ENCODE data around the gene LTBP1.

Gene LTBP1

DNA sequence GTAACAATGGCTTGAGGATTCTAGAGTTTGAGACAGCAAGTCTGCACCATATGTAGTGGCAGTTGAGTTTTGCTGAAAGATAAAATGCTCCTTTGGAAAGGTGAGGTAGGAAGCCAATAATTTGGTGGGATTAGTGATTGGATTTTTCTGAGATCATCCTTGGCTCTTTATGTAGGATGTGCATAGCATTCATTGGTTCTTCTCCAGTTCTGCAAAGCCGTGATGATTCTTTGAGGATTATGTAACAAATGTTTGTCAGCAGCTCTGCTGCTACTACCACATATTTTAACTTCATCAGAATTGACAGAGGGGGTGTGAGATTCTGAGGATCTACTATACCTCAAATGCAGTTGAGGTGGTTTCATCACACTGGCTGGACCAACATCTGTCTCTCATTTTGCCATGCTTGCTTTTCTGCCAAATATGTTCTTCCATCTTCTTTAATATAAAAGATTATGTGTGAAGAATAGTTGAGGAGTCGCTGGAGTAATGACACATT, 340.8 kb downstream of the LTBP1 start:
- no peak overlapping the region for H4K5ac ChIP-seq (ENCODE audit: low read length)
- no peak overlapping the region for H3K4ac ChIP-seq (ENCODE audit: low read depth, low read length)
- H2BK15ac ChIP-seq (replicated peaks; ENCODE audit: low read depth), result no peak overlapping the region
- H2AK5ac ChIP-seq (ENCODE audit: low read length), result no peak overlapping the region
- H3K79me2 ChIP-seq (ENCODE audit: control insufficient read depth, insufficient read depth, low read length), result no peaks in the 10 kb centered on the region
- DNase-seq, result no peak
- H3K9ac ChIP-seq (ENCODE audit: low read length), result no peak overlapping the region
- no peak overlapping the region for H3K18ac ChIP-seq (ENCODE audit: low read length)
- 100% methylated on average over 1 of the region's 2 CpGs for WGBS (ENCODE audit: extremely low coverage, insufficient coverage, low lambda C conversion rate)
- no peak overlapping the region for H3K27ac ChIP-seq (ENCODE audit: low read depth, low read length)
- H3K56ac ChIP-seq (ENCODE audit: low read length), result no peak overlapping the region
- no peak overlapping the region for H3K4me3 ChIP-seq (ENCODE audit: low read length)
- H2BK5ac ChIP-seq (ENCODE audit: low read length), result no peak overlapping the region
- no peak overlapping the region for H4K8ac ChIP-seq (ENCODE audit: low read depth, low read length)
- no peaks in the 10 kb centered on the region for H3K79me1 ChIP-seq (ENCODE audit: low read length)
- no peaks in the 10 kb centered on the region for H3K27me3 ChIP-seq (ENCODE audit: insufficient read depth, low read length, poor library complexity)
- H3K4me2 ChIP-seq (ENCODE audit: low read length), result no peak overlapping the region
- no peak overlapping the region for H3K23ac ChIP-seq (ENCODE audit: low read length)
- no peak overlapping the region for H2BK120ac ChIP-seq (ENCODE audit: low read depth, low read length)
- H3K4me1 ChIP-seq (ENCODE audit: control insufficient read depth, low read depth, low read length), result no peaks in the 10 kb centered on the region
- H3K36me3 ChIP-seq (ENCODE audit: control insufficient read depth, insufficient read depth, low read length), result no peaks in the 10 kb centered on the region

DNA sequence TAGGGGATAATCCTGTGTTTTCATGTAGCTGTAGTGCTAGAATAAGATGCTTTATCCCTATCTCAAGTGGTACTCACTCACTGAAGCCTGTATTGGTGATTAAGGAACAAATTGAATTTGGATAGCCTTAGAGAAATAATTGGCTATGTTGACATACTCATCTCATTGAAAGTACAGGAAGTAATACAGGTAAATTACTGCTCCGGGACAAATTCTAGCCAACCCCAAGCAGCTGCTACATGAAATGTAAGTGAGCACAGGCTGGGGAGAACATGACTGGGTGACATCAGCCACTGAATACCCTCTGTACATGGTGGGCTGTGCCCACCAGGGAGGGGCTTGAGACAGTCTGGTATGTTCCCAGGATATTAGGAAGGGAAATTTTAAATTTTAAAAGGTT, 341.3 kb downstream of the LTBP1 start:
- no peak overlapping the region for H3K56ac ChIP-seq (ENCODE audit: low read length)
- no peaks in the 10 kb centered on the region for H3K4me1 ChIP-seq (ENCODE audit: control insufficient read depth, low read depth, low read length)
- WGBS (ENCODE audit: extremely low coverage, insufficient coverage, low lambda C conversion rate), result no CpG with 5 or more reads among the region's 1 CpG
- no peaks in the 10 kb centered on the region for H3K79me2 ChIP-seq (ENCODE audit: control insufficient read depth, insufficient read depth, low read length)
- no peak overlapping the region for H4K8ac ChIP-seq (ENCODE audit: low read depth, low read length)
- H2BK120ac ChIP-seq (ENCODE audit: low read depth, low read length), result no peak overlapping the region
- H3K27me3 ChIP-seq (ENCODE audit: insufficient read depth, low read length, poor library complexity), result no peaks in the 10 kb centered on the region
- no peak for DNase-seq
- no peak overlapping the region for H2BK5ac ChIP-seq (ENCODE audit: low read length)
- H2AK5ac ChIP-seq (ENCODE audit: low read length), result no peak overlapping the region
- no peak overlapping the region for H2BK15ac ChIP-seq (replicated peaks; ENCODE audit: low read depth)
- no peak overlapping the region for H3K23ac ChIP-seq (ENCODE audit: low read length)
- no peak overlapping the region for H3K4ac ChIP-seq (ENCODE audit: low read depth, low read length)
- no peaks in the 10 kb centered on the region for H3K36me3 ChIP-seq (ENCODE audit: control insufficient read depth, insufficient read depth, low read length)
- no peak overlapping the region for H4K5ac ChIP-seq (ENCODE audit: low read length)
- no peak overlapping the region for H3K18ac ChIP-seq (ENCODE audit: low read length)
- H3K9ac ChIP-seq (ENCODE audit: low read length), result no peak overlapping the region
- no peak overlapping the region for H3K4me2 ChIP-seq (ENCODE audit: low read length)
- H3K79me1 ChIP-seq (ENCODE audit: low read length), result no peaks in the 10 kb centered on the region
- H3K27ac ChIP-seq (ENCODE audit: low read depth, low read length), result no peak overlapping the region
- no peak overlapping the region for H3K4me3 ChIP-seq (ENCODE audit: low read length)

- Histone ChIP-seq H3K36me3 (ENCODE audit: control insufficient read depth, insufficient read depth, low read length) (no peaks in the 10 kb centered on the region), H2BK15ac (replicated peaks; ENCODE audit: low read depth) (no peak overlapping the region), H3K18ac (ENCODE audit: low read length) (no peak overlapping the region), H3K27me3 (ENCODE audit: insufficient read depth, low read length, poor library complexity) (no peaks in the 10 kb centered on the region), H3K79me1 (ENCODE audit: low read length) (no peaks in the 10 kb centered on the region), H4K8ac (ENCODE audit: low read depth, low read length) (no peak overlapping the region), H3K23ac (ENCODE audit: low read length) (no peak overlapping the region), H3K4me1 (ENCODE audit: control insufficient read depth, low read depth, low read length) (no peaks in the 10 kb centered on the region), H3K4me3 (ENCODE audit: low read length) (no peak overlapping the region), H3K79me2 (ENCODE audit: control insufficient read depth, insufficient read depth, low read length) (no peaks in the 10 kb centered on the region), H3K4me2 (ENCODE audit: low read length) (no peak overlapping the region), H3K56ac (ENCODE audit: low read length) (no peak overlapping the region), H4K5ac (ENCODE audit: low read length) (no peak overlapping the region), H2BK120ac (ENCODE audit: low read depth, low read length) (no peak overlapping the region), H3K4ac (ENCODE audit: low read depth, low read length) (no peak overlapping the region), H2AK5ac (ENCODE audit: low read length) (no peak overlapping the region), H3K27ac (ENCODE audit: low read depth, low read length) (no peak overlapping the region), H3K9ac (ENCODE audit: low read length) (no peak overlapping the region), H2BK5ac (ENCODE audit: low read length) (no peak overlapping the region)
- DNase-seq, result no peak
- WGBS (ENCODE audit: extremely low coverage, insufficient coverage, low lambda C conversion rate), result no CpG with 5 or more reads among the region's 4 CpGs
Measured at GRCh38 chr2:33289961-33290360, 343.2 kb downstream of the LTBP1 start.

DNA sequence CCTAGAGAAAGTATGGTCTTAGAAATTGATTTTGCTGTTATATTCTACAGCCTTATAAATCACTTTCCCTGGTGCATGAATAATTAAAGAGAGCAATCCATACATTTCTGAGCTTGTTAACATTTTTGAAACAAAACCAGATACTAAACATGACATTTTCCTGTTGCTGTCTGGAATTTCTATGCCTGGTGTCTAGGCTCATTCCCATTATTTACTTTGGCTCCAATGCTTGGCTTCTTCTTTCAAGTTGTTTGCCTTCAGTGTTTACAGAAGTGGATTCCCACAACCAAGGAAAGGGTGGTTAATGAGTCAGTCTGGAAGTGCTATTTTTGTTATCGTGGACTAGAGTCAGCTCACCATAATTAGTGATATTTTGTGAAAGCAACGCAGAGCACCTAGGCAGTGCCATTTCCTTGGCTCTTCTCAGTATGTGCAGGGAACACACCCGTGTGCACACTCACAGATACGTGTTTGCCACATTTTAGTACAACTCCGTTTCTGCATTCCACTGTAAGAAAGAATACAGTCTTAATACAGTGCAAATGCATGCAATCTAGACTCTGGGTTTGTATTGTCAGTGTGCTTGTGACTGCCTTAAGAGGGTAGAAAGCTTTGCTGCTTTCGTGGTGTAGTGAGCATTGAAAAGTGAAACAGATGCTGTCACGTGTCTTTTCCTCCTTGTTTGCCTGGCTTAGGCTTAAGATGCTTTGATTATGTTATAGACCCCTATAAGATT, 344.7 kb downstream of the LTBP1 start:
- no CpG with 5 or more reads among the region's 7 CpGs for WGBS (ENCODE audit: extremely low coverage, insufficient coverage, low lambda C conversion rate)
- H3K18ac ChIP-seq (ENCODE audit: low read length), result no peak overlapping the region
- H3K23ac ChIP-seq (ENCODE audit: low read length), result no peak overlapping the region
- no peak for DNase-seq
- no peaks in the 10 kb centered on the region for H3K79me2 ChIP-seq (ENCODE audit: control insufficient read depth, insufficient read depth, low read length)
- H3K4ac ChIP-seq (ENCODE audit: low read depth, low read length), result no peak overlapping the region
- no peaks in the 10 kb centered on the region for H3K79me1 ChIP-seq (ENCODE audit: low read length)
- no peak overlapping the region for H3K4me3 ChIP-seq (ENCODE audit: low read length)
- no peak overlapping the region for H4K5ac ChIP-seq (ENCODE audit: low read length)
- no peak overlapping the region for H2BK5ac ChIP-seq (ENCODE audit: low read length)
- no peaks in the 10 kb centered on the region for H3K36me3 ChIP-seq (ENCODE audit: control insufficient read depth, insufficient read depth, low read length)
- no peak overlapping the region for H3K56ac ChIP-seq (ENCODE audit: low read length)
- no peak overlapping the region for H3K9ac ChIP-seq (ENCODE audit: low read length)
- no peak overlapping the region for H3K4me2 ChIP-seq (ENCODE audit: low read length)
- no peak overlapping the region for H2BK15ac ChIP-seq (replicated peaks; ENCODE audit: low read depth)
- no peaks in the 10 kb centered on the region for H3K27me3 ChIP-seq (ENCODE audit: insufficient read depth, low read length, poor library complexity)
- no peak overlapping the region for H2BK120ac ChIP-seq (ENCODE audit: low read depth, low read length)
- no peaks in the 10 kb centered on the region for H3K4me1 ChIP-seq (ENCODE audit: control insufficient read depth, low read depth, low read length)
- H4K8ac ChIP-seq (ENCODE audit: low read depth, low read length), result no peak overlapping the region
- no peak overlapping the region for H3K27ac ChIP-seq (ENCODE audit: low read depth, low read length)
- H2AK5ac ChIP-seq (ENCODE audit: low read length), result no peak overlapping the region

- no peak overlapping the region for H3K23ac ChIP-seq (ENCODE audit: low read length)
- no peaks in the 10 kb centered on the region for H3K79me1 ChIP-seq (ENCODE audit: low read length)
- no peak overlapping the region for H3K56ac ChIP-seq (ENCODE audit: low read length)
- no peak overlapping the region for H2BK5ac ChIP-seq (ENCODE audit: low read length)
- no peak overlapping the region for H4K8ac ChIP-seq (ENCODE audit: low read depth, low read length)
- no peak overlapping the region for H3K4me2 ChIP-seq (ENCODE audit: low read length)
- no peak overlapping the region for H2BK120ac ChIP-seq (ENCODE audit: low read depth, low read length)
- H3K27me3 ChIP-seq (ENCODE audit: insufficient read depth, low read length, poor library complexity), result no peaks in the 10 kb centered on the region
- DNase-seq, result no peak
- no peak overlapping the region for H3K4me3 ChIP-seq (ENCODE audit: low read length)
- no peaks in the 10 kb centered on the region for H3K4me1 ChIP-seq (ENCODE audit: control insufficient read depth, low read depth, low read length)
- no peak overlapping the region for H3K4ac ChIP-seq (ENCODE audit: low read depth, low read length)
- H3K36me3 ChIP-seq (ENCODE audit: control insufficient read depth, insufficient read depth, low read length), result no peaks in the 10 kb centered on the region
- no peak overlapping the region for H2BK15ac ChIP-seq (replicated peaks; ENCODE audit: low read depth)
- H4K5ac ChIP-seq (ENCODE audit: low read length), result no peak overlapping the region
- H3K27ac ChIP-seq (ENCODE audit: low read depth, low read length), result no peak overlapping the region
- no peak overlapping the region for H2AK5ac ChIP-seq (ENCODE audit: low read length)
- H3K79me2 ChIP-seq (ENCODE audit: control insufficient read depth, insufficient read depth, low read length), result no peaks in the 10 kb centered on the region
- no peak overlapping the region for H3K18ac ChIP-seq (ENCODE audit: low read length)
- no CpG with 5 or more reads among the region's 2 CpGs for WGBS (ENCODE audit: extremely low coverage, insufficient coverage, low lambda C conversion rate)
- H3K9ac ChIP-seq (ENCODE audit: low read length), result no peak overlapping the region
Measured at GRCh38 chr2:33292063-33292462, 345.3 kb downstream of the LTBP1 start.

Data from mesendoderm (in vitro differentiated cells).